Gastroesophageal sphincter (tissue), 3 donors: ENCODE results near the gene SLC44A4.

ENCODE experiments used
- EP300 ChIP-seq: sonication (generic); formaldehyde crosslinking; IDR thresholded peaks from one replicate; pipeline ENCODE4 v1.6.1; 2017; ENCODE audit warnings: antibody characterized with exemption, mild to moderate bottlenecking
- POLR2A ChIP-seq, 2 donors: fragments of 450-650 bp; IDR thresholded peaks; one replicate each; pipeline ENCODE4 v1.6.1; 2017; ENCODE audit warnings: antibody characterized with exemption in 2 of 2, mild to moderate bottlenecking in 2 of 2, moderate library complexity in 1 of 2
- TF ChIP-seq, protein P1 (sequence below), 4 experiments: fragments of 200-600 bp in 2 of 4; fragments of 450-650 bp in 2 of 4; sonication (generic) in 1 of 4; IDR thresholded peaks; one replicate each; pipeline ENCODE4 v1.5.1; 2017 to 2019; ENCODE audit warnings: antibody characterized with exemption in 4 of 4, mild to moderate bottlenecking in 2 of 4, moderate library complexity in 2 of 4

GRCh38 chr6:31862344-31863235 lies 16.2 kb downstream of the SLC44A4 start, which contains the start of gene NEU1:
- TF ChIP-seq EP300 (no peak), POLR2A (IDR thresholded peaks at IDR 0.05) (peak; percentile 93 to 95)
- TF ChIP-seq, protein P1, sequence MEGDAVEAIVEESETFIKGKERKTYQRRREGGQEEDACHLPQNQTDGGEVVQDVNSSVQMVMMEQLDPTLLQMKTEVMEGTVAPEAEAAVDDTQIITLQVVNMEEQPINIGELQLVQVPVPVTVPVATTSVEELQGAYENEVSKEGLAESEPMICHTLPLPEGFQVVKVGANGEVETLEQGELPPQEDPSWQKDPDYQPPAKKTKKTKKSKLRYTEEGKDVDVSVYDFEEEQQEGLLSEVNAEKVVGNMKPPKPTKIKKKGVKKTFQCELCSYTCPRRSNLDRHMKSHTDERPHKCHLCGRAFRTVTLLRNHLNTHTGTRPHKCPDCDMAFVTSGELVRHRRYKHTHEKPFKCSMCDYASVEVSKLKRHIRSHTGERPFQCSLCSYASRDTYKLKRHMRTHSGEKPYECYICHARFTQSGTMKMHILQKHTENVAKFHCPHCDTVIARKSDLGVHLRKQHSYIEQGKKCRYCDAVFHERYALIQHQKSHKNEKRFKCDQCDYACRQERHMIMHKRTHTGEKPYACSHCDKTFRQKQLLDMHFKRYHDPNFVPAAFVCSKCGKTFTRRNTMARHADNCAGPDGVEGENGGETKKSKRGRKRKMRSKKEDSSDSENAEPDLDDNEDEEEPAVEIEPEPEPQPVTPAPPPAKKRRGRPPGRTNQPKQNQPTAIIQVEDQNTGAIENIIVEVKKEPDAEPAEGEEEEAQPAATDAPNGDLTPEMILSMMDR (IDR thresholded peaks at IDR 0.05), result peak in 1 of 4 experiments; percentile 7
